Urinary bladder (tissue), 4 donors: ENCODE results near the gene ANXA6. TPM values are rescaled to one million over a fixed set of nuclear protein-coding genes. Genes with fewer than 3 reads are reported as not detected.
A peak's percentile ranks its signal among the peaks of the same experiment; 100 is the strongest.
"Not testable (repeated sequence)": the region's sequence is repeated elsewhere in the genome, so short reads cannot be mapped to it uniquely, and the experiment has no call there.

Experiments used
- DNase-seq: peaks from one replicate; pipeline ENCODE4 v3.0.0-alpha.2; 2015; ENCODE audit errors: extremely low spot score
- H3K27ac ChIP-seq: one replicate; pipeline ENCODE4 v1.5.1; 2013; ENCODE audit warnings: low read depth, mild to moderate bottlenecking, moderate library complexity
- H3K36me3 ChIP-seq: one replicate; pipeline ENCODE4 v1.6.1; 2013; ENCODE audit warnings: mild to moderate bottlenecking, moderate library complexity; ENCODE audit not compliant: insufficient read depth
- H3K4me1 ChIP-seq: one replicate; pipeline ENCODE4 v1.6.1; 2013; ENCODE audit warnings: mild to moderate bottlenecking, moderate library complexity; ENCODE audit not compliant: insufficient read depth
- H3K4me3 ChIP-seq: one replicate; pipeline ENCODE4 v1.5.1; 2013; ENCODE audit warnings: low read depth, low read length
- WGBS: extraction: QIAGEN DNeasy Blood & Tissue Kit; methylation state at CpG from one replicate; pipeline ENCODE4 v1.1.7; 2013; 5-methylcytosine and 5-hydroxymethylcytosine counted together
- polyA plus RNA-seq: library from polyadenylated mRNA; stranded (reverse); fragments of 200-250 nt; gene quantifications from one replicate; pipeline ENCODE4 v1.2.3, GENCODE V29; 2013
- total RNA-seq: library from RNA; depleted of rRNA; stranded (reverse); fragments of >200 nt; gene quantifications from one replicate; pipeline ENCODE4 v1.2.3, GENCODE V29; 2014
- donor health status: healthy with polysubstance abuse.
- donor health status: healthy.

The ANXA6 gene
- total RNA-seq, result 275 TPM
- polyA plus RNA-seq, result 426 TPM

DNA sequence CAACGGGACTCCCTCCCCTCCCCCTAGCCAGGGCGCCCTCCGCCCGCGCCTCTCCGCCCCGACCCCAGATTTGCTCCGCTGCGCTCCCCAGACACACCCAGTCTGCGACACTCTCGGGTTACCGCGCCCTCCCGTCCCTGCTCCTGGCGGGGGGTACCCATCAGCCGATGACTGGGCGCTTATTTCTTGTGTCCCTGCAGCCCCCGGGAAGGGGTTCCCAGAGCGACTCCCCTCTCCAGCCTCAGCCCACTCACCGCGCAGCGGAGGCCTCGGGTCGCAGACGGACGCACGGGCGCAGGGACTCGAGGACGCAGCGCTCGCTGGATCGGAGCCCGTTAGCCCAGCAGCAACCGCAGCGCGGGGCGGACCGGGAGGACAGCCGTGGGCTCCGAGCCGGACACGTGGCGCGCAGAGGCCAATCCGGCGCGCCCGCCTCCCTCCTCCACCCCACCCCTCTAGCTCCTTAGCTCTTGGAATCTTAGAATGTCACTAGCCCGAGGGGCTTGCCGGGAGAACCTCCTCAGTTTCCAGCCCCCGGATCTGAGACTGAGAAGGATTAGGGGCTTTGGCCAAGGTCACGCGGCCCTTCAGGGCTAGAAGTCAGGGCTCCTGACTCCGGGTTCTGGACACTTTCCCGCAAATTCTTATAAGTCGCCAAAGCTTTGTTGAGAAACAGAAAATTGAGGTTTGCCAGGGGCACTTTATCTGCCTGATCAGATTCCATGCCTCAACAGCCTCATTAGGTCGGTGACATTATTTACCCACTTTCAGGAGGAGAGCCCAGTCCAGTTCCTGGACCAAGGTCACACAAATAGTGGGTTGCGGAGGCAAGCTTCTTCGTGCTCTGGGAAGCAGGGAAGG is at the start of gene ANXA6:
Gene ANXA6 (minus strand): TSS at position 354 of the 861 bp plus-strand sequence. CDS start 9,878 bp downstream, outside the sequence.
- under 1% methylated on average over 60 of the region's 60 CpGs for WGBS
- no peaks in the 10 kb centered on the region for H3K4me1 ChIP-seq
- H3K4me3 ChIP-seq, result peak within 1 kb of the TSS; percentile 86
- H3K36me3 ChIP-seq, result no peaks in the 10 kb centered on the region
- DNase-seq, result peak; percentile 64
- H3K27ac ChIP-seq, result peak within 1 kb of the TSS; percentile 73

DNA sequence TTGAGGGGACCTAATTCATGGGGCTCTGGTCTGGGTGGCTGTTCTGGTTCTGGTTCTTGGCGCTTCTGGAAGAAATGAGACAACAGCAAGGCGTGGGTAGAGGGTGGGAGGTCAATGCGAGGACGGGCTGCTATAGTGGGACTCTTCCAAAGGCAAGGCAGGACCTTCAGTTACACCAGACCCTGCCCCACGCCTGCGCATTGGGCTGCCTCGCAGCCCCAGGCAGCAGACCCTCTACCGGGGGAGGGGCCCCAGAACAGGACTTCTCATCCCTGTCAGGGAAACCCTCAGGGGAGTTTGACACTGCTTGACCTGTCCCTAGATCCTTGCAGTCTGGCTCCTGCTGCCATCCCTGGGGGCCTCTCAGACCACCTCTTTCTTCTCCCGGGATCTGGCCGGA is 47.8 kb upstream of the ANXA6 start:
- no peak for DNase-seq
- no peak overlapping the region for H3K27ac ChIP-seq

DNA sequence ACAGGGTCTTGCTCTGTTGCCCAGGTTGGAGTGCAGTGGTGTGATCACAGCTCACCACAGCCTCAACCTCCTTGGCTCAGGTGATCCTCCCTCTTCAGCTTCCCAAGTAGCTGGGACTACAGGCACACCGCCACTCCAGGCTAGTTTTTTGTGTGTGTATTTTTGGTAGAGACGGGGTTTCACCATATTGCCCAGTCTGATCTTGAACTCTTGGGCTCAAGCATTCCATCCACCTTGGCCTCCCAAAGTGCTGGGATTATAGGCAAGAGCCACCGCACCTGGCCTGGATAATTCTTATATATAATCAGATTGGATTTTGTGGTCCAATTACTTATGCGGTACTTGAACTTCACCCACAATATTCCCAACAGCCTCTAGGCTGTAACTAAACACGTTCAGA is 46.5 kb upstream of the ANXA6 start:
- Histone ChIP-seq H3K4me3 (no peak overlapping the region), H3K27ac (no peak overlapping the region), H3K4me1 (no peaks in the 10 kb centered on the region), H3K36me3 (no peaks in the 10 kb centered on the region)
- WGBS, result 85% methylated on average over 5 of the region's 5 CpGs
- no peak for DNase-seq

More for the DNA sequence above, 47.8 kb upstream of the ANXA6 start:
- H3K4me1 ChIP-seq, result peaks cover 1% of the 10 kb centered on the region
- no peak overlapping the region for H3K4me3 ChIP-seq
- no peaks in the 10 kb centered on the region for H3K36me3 ChIP-seq
- 84% methylated on average over 10 of the region's 10 CpGs for WGBS

DNA sequence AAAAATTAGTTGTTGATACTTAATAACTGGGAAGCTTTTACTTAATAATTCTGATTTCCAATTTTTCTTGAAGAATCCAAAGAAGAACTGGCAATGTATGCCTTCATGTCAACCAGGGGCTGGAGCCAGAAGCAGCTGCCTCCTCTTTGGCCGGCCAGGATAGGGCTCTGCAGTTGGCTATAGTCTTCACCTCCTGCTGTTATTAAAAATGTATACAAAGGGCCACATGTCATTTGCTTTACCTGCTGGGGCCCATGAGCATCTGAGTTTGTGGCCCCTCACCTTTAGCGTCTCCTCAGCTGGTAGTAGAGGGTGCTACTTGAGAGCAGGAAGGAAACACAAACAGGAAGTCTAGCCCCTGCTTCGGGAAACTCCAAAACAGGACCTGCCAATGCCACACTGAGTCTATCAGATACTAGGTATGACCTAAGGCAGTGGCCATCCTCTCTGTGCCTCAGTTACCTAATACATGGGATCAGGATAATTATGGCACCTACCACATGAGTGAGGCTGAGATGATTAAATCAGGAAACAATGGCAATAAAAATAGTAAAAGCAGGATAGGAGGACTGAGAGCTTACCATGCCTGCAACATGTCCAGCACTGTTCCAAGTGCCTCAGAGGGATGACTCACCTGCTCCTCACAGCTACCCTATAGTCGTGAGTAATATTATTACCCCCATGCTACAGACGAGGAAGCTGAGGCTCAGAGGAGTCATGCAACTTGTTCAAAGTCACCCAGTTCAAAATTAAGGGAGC is 45.0 kb upstream of the ANXA6 start:
- H3K27ac ChIP-seq, result no peak overlapping the region
- no peaks in the 10 kb centered on the region for H3K36me3 ChIP-seq
- no peak for DNase-seq
- no peaks in the 10 kb centered on the region for H3K4me1 ChIP-seq
- WGBS, result 71% methylated on average over 5 of the region's 5 CpGs
- no peak overlapping the region for H3K4me3 ChIP-seq

DNA sequence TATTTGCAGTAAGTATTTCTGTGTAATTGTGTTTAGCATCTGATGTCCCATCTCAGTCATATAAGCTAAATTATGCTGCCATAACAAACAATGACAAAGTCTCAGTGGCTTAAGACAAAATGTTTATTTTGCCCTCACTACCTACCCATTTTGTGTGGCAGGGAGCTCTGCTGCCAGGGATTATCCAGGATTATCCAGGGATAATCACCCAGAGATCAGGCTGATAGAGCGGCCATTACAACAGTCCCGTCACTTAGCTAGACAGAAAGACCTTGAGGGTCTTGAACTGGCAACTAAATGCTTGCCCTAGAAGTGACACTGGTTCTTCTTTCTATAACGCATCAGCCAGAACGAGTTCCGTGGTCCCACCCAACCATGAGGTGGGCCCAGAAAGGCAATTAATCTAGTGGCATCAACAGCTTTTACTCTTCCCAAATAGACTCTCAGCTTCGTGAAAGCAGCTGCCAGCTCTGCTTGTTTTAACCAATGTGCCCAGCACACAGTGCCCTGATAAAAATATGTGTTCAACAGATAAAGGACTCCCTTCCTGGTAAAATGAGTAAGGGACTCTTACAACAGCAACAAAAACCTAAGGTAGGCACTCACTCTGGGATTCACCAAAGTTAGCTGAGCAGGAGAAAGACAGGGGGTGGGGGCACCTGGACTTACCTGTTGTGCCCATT is 43.5 kb upstream of the ANXA6 start:
- no peak overlapping the region for H3K4me3 ChIP-seq
- no peaks in the 10 kb centered on the region for H3K4me1 ChIP-seq
- no peak for DNase-seq
- H3K36me3 ChIP-seq, result no peaks in the 10 kb centered on the region
- 65% methylated on average over 6 of the region's 6 CpGs for WGBS
- H3K27ac ChIP-seq, result no peak overlapping the region

DNA sequence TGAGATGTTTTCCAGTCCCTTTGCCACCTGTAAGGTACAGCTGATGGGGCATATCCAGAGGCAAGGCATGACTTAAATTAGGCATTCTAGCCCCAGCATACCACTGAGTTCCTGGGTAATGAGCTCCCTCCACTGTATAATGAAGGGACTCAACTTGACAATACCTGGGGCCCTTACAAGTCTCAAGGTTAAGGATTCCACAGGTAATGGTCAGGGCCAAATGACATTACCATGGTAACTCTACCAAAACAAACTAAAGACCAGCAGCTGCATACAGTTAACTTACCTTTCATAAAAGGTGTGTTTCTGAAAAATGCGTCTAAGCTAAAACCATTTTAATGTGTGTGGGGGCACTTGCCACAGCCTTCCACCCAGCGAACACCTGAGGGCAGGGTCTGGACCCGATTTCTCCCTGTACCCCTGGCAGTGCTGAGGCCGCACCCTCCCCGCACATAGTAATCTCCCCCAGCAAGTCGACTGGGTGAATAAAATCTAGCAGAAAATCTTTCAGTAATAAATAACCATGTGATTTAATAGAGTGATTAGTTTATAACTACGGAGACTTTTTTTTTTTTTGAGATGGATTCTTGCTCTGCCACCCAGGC is 42.1 kb upstream of the ANXA6 start:
- H3K36me3 ChIP-seq, result no peaks in the 10 kb centered on the region
- DNase-seq, result no peak
- H3K4me1 ChIP-seq, result no peaks in the 10 kb centered on the region
- no peak overlapping the region for H3K27ac ChIP-seq
- 87% methylated on average over 7 of the region's 7 CpGs for WGBS
- no peak overlapping the region for H3K4me3 ChIP-seq

DNA sequence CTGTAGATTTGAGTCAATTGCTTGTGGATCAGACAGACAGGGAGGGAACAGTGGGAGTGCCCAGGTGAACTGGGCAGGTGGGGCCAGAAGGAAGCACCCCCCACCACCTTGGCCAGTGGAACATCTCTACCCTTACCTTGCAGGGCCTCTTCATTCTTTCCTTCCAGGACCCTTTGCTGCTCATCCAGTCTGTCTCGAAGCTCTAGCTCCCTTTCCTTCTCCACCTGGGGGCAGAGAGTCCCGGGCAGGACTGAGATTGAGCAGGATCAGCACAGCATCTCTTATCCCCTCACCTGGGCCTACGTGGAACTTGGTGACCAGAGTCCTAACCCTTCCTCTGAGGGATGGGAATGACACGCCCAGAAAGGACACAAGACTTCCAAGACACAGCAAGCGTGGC is 41.3 kb upstream of the ANXA6 start:
- no peaks in the 10 kb centered on the region for H3K36me3 ChIP-seq
- WGBS, result 78% methylated on average over 5 of the region's 5 CpGs
- no peaks in the 10 kb centered on the region for H3K4me1 ChIP-seq
- no peak for DNase-seq
- no peak overlapping the region for H3K4me3 ChIP-seq
- no peak overlapping the region for H3K27ac ChIP-seq

DNA sequence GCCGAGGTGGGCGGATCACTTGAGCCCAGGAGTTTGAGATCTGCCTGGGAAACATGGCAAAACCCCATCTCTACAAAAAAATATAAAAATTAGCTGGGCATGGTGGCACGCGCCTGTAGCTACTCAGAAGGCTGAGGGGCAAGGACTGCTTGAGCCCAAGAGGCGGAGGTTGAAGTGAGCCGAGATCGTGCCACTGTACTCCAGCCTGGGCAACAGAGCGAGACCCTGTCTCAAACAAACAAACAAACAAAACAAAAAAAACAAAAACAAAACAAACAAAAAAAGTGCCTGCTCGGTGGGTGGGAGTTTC is 39.7 kb upstream of the ANXA6 start:
- H3K36me3 ChIP-seq, H3K4me3 ChIP-seq, DNase-seq, H3K4me1 ChIP-seq, H3K27ac ChIP-seq: not testable (repeated sequence)
- WGBS, result 93% methylated on average over 9 of the region's 9 CpGs

DNA sequence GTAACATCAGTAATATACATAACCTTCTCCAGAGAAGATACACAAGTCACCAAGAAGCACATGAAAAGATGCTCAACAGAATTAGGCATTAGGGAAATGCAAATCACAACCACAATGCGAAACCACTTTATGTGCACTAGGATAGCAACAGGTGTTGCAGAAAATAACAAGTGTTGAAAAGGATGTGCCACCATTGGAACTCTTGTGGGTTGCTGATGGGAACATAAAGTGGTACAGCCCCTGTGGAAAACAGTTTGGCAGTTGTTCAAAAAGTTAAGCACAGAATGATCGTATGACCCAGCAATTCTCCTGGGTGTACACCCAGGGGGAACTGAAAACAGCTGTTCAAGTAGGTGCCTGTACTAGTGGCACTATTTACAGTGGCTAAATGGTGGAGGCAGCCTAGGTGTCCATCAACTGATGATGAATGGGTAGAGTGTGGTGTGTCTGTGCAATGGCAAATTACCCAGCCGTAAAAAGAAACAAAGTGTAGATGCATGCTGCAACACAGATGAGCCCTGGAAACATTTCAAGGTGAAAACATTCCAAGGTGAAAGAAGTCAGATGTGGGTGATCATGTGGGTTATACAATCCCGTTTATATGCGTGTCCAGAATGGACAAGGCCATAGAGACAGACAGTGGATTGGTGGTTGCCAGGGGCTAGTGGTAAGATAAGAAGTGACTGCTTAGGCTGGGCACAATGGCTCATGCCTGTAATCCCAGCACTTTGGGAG is 39.1 kb upstream of the ANXA6 start:
- H3K4me3 ChIP-seq, result no peak overlapping the region
- no peaks in the 10 kb centered on the region for H3K4me1 ChIP-seq
- no peak overlapping the region for H3K27ac ChIP-seq
- 76% methylated on average over 5 of the region's 5 CpGs for WGBS
- H3K36me3 ChIP-seq, result no peaks in the 10 kb centered on the region
- no peak for DNase-seq

DNA sequence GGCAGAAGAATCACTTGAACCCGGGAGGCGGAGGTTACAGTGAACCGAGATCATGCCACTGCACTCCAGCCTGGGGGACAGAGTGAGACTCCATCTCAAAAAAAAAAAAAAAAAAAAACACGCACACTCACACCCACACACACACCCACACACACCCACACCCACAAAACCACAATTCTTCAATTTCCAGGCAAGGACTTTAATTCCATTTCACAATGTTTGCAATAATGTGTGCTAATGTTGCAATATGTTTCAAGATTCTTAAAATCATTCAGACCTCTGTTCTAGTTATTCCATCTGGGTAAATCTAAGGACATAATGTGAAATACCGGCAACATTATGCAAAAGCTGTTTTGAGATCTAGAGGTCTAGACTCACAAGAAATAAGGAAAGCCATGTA is 38.0 kb upstream of the ANXA6 start:
- Histone ChIP-seq H3K4me1 (no peaks in the 10 kb centered on the region), H3K4me3 (no peak overlapping the region), H3K27ac (no peak overlapping the region), H3K36me3 (no peaks in the 10 kb centered on the region)
- WGBS, result 86% methylated on average over 5 of the region's 5 CpGs
- no peak for DNase-seq

DNA sequence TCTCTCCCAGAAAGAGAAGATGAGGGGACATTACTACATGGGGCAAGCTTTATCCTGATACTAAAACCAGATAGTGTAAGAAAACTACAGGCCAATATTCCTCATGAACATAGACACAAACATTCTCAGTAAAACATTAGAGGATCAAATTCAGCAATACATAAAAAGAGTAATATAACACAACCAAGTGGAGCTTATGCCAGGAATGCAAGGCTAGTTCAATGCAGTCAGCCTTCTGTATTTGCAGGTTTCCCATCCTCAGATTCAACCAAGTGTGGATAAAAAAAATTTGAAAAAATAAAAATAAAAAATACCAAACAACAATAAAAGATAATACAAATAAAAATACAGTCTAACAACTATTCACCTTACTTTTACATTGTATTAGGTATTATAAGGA is 35.0 kb upstream of the ANXA6 start:
- H3K4me3 ChIP-seq, result no peak overlapping the region
- no peaks in the 10 kb centered on the region for H3K36me3 ChIP-seq
- no peak for DNase-seq
- no peak overlapping the region for H3K27ac ChIP-seq
- H3K4me1 ChIP-seq, result no peaks in the 10 kb centered on the region

DNA sequence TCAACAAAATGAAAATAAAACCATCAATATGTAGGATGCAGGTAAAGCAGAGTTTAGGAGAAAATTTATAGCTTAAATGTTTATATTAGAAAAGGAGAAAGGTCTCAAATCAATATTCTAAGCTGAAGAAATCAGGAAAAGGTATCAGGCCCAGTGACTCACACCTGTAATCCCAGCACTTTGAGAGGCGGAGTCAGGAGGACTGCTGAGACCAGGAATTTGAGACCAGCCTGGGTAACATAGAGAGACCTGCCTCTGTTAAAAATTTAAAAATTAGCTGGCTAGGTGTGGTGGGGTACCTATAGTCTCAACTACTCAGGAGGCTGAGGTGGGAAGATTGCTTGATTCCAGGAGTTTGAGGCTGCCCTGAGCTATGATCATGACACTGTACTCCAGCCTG is 34.1 kb upstream of the ANXA6 start:
- Histone ChIP-seq H3K27ac (no peak overlapping the region), H3K4me1 (no peaks in the 10 kb centered on the region), H3K4me3 (no peak overlapping the region), H3K36me3 (no peaks in the 10 kb centered on the region)
- DNase-seq, result no peak
- 100% methylated on average over 1 of the region's 1 CpG for WGBS

DNA sequence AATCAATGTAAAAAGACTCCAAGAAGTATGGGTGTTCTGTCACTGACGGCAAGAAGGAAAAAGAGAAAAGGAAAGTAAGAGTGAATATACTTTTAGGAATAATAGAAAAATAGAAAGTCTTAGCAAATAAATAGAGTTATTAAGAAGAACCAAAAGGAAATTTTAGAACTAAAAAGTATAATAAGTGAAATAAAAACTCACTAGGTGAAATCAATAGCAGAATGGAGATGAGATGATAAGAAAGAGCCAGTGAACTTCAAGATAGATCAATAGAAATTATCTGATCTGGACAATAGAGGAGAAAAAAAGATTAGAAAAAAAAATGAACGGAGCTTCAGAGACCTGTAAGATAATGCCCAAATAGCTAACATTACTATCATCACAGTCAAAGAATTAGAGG is 31.6 kb upstream of the ANXA6 start:
- DNase-seq, result no peak
- H3K4me3 ChIP-seq, result no peak overlapping the region
- H3K27ac ChIP-seq, result no peak overlapping the region
- H3K4me1 ChIP-seq, result no peaks in the 10 kb centered on the region
- WGBS, result 97% methylated on average over 2 of the region's 2 CpGs
- peaks cover 3% of the 10 kb centered on the region for H3K36me3 ChIP-seq
